ENCODE measurements around the gene RPS29. TPM values are rescaled to one million over a fixed set of nuclear protein-coding genes. Genes with fewer than 3 reads are reported as not detected.
A peak's percentile ranks its signal among the peaks of the same experiment; 100 is the strongest.

The RPS29 gene
- total RNA-seq, 3 donors from 2014 or later (not counting 1 experiment from before 2014, with no cell fraction given), result 1,124 to 1,711 (median 1,654) TPM

GRCh38 chr14:49579841-49580240 lies 6.3 kb downstream of the RPS29 start:
- Histone ChIP-seq H3K4me1 (ENCODE audit: control insufficient read depth, insufficient read depth, low read length) (peaks cover 12% of the 10 kb centered on the region), H3K27me3 (ENCODE audit: control insufficient read depth, insufficient read depth, low read length) (no peaks in the 10 kb centered on the region), H3K9me3 (ENCODE audit: control insufficient read depth, insufficient read depth, low read length) (no peaks in the 10 kb centered on the region), H3K27ac (ENCODE audit: low read length) (no peak overlapping the region), H3K36me3 (ENCODE audit: control insufficient read depth, insufficient read depth, low read length) (peaks cover 34% of the 10 kb centered on the region), H3K4me3 (ENCODE audit: low read length) (no peak overlapping the region)
- intact Hi-C loops (cut with micrococcal nuclease), result loop anchor here (10.0 kb wide), 1 partner anchor 785 kb away; no protein-coding TSS in a partner anchor
- Mint-ChIP-seq H3K4me3 (no peak overlapping the region), H3K36me3 (no peaks in the 10 kb centered on the region), H3K9me3 (no peaks in the 10 kb centered on the region), H3K4me1 (peaks cover 43 to 48% of the 10 kb centered on the region in 2 donors), H3K27ac (peak overlapping the region; percentile 6 to 12), H3K27me3 (ENCODE audit: low read depth in 2 of 2) (no peaks in the 10 kb centered on the region)
- no peak for TF ChIP-seq CTCF (IDR thresholded peaks at IDR 0.05)
- ATAC-seq, result no peak
- no peak for DNase-seq
- 85% methylated on average over 2 of the region's 2 CpGs for WGBS (ENCODE audit: insufficient coverage)

GRCh38 chr14:49578141-49578540 lies 8.0 kb downstream of the RPS29 start:
- H3K27me3 Mint-ChIP-seq (ENCODE audit: low read depth in 2 of 2), result no peaks in the 10 kb centered on the region
- intact Hi-C loops (cut with micrococcal nuclease), result no loop called here
- no peaks in the 10 kb centered on the region for H3K9me3 Mint-ChIP-seq
- H3K36me3 ChIP-seq (ENCODE audit: control insufficient read depth, insufficient read depth, low read length), result peaks cover 21% of the 10 kb centered on the region
- no peak overlapping the region for H3K4me3 ChIP-seq (ENCODE audit: low read length)
- no peaks in the 10 kb centered on the region for H3K4me1 ChIP-seq (ENCODE audit: control insufficient read depth, insufficient read depth, low read length)
- no peaks in the 10 kb centered on the region for H3K36me3 Mint-ChIP-seq
- DNase-seq, result no peak
- peaks cover 34 to 36% of the 10 kb centered on the region in 2 donors for H3K4me1 Mint-ChIP-seq
- H3K4me3 Mint-ChIP-seq, result no peak overlapping the region
- TF ChIP-seq CTCF (IDR thresholded peaks at IDR 0.05), result no peak
- H3K27ac Mint-ChIP-seq, result peak overlapping the region; percentile 27 to 77
- H3K27me3 ChIP-seq (ENCODE audit: control insufficient read depth, insufficient read depth, low read length), result no peaks in the 10 kb centered on the region
- WGBS (ENCODE audit: insufficient coverage), result 80% methylated on average over 1 of the region's 1 CpG
- no peaks in the 10 kb centered on the region for H3K9me3 ChIP-seq (ENCODE audit: control insufficient read depth, insufficient read depth, low read length)
- ATAC-seq, result no peak
- no peak overlapping the region for H3K27ac ChIP-seq (ENCODE audit: low read length)

GRCh38 chr14:49574038-49574437 lies 12.1 kb downstream of the RPS29 start:
- Mint-ChIP-seq H3K36me3 (no peaks in the 10 kb centered on the region), H3K9me3 (no peaks in the 10 kb centered on the region)
- peaks cover 4% of the 10 kb centered on the region for H3K9me3 ChIP-seq (ENCODE audit: control insufficient read depth, insufficient read depth, low read length)

More at GRCh38 chr14:49574038-49574437, 12.1 kb downstream of the RPS29 start:
- peaks cover 8% of the 10 kb centered on the region for H3K36me3 ChIP-seq (ENCODE audit: control insufficient read depth, insufficient read depth, low read length)
- Mint-ChIP-seq H3K27ac (no peak overlapping the region), H3K27me3 (ENCODE audit: low read depth in 2 of 2) (no peaks in the 10 kb centered on the region), H3K4me3 (no peak overlapping the region), H3K4me1 (peaks cover 4 to 7% of the 10 kb centered on the region in 2 donors)
- H3K27ac ChIP-seq (ENCODE audit: low read length), result no peak overlapping the region
- DNase-seq, result no peak
- H3K4me3 ChIP-seq (ENCODE audit: low read length), result no peak overlapping the region
- intact Hi-C loops (cut with micrococcal nuclease), result no loop called here
- no peaks in the 10 kb centered on the region for H3K4me1 ChIP-seq (ENCODE audit: control insufficient read depth, insufficient read depth, low read length)
- no peaks in the 10 kb centered on the region for H3K27me3 ChIP-seq (ENCODE audit: control insufficient read depth, insufficient read depth, low read length)
- no peak for ATAC-seq
- WGBS (ENCODE audit: insufficient coverage), result 100% methylated on average over 2 of the region's 5 CpGs
- no peak for TF ChIP-seq CTCF (IDR thresholded peaks at IDR 0.05)

Data from natural killer cell (primary cell).